Measurements from ENCODE around the gene EXPH5.
A peak's percentile ranks its signal among the peaks of the same experiment; 100 is the strongest.
"Not testable (repeated sequence)": the region's sequence is repeated elsewhere in the genome, so short reads cannot be mapped to it uniquely, and the experiment has no call there.

EXPH5 gene

GRCh38 chr11:108599978-108600377, 6.4 kb upstream of the EXPH5 start:
- DNase-seq (ENCODE audit: low spot score), result no peak

- no peak for DNase-seq (ENCODE audit: low spot score)
Observed at GRCh38 chr11:108597736-108598355, 4.3 kb upstream of the EXPH5 start.

- no peak for DNase-seq (ENCODE audit: low spot score)
Observed at GRCh38 chr11:108596701-108597100, 3.1 kb upstream of the EXPH5 start.

GRCh38 chr11:108593923-108594434, 411 bp upstream of the EXPH5 start:
- no peak for DNase-seq (ENCODE audit: low spot score)

GRCh38 chr11:108592591-108593213, 866 bp downstream of the EXPH5 start:
- peak; percentile 70 for DNase-seq (ENCODE audit: low spot score)

- no peak for DNase-seq (ENCODE audit: low spot score)
Observed at GRCh38 chr11:108591893-108592292, 1.7 kb downstream of the EXPH5 start.

- no peak for DNase-seq (ENCODE audit: low spot score)
Observed at GRCh38 chr11:108589136-108589535, 4.4 kb downstream of the EXPH5 start.

- DNase-seq (ENCODE audit: low spot score), result no peak
Observed at GRCh38 chr11:108588287-108588686, 5.3 kb downstream of the EXPH5 start.

GRCh38 chr11:108587109-108587508, 6.5 kb downstream of the EXPH5 start:
- DNase-seq (ENCODE audit: low spot score), result no peak

GRCh38 chr11:108586600-108586999, 7.0 kb downstream of the EXPH5 start:
- DNase-seq (ENCODE audit: low spot score), result no peak

- DNase-seq (ENCODE audit: low spot score), result not testable (repeated sequence)
Observed at GRCh38 chr11:108586185-108586584, 7.4 kb downstream of the EXPH5 start.

GRCh38 chr11:108584973-108585372, 8.6 kb downstream of the EXPH5 start:
- no peak for DNase-seq (ENCODE audit: low spot score)

- no peak for DNase-seq (ENCODE audit: low spot score)
Observed at GRCh38 chr11:108580645-108581044, 12.9 kb downstream of the EXPH5 start.

- no peak for DNase-seq (ENCODE audit: low spot score)
Observed at GRCh38 chr11:108580043-108580442, 13.5 kb downstream of the EXPH5 start.

GRCh38 chr11:108576523-108576922, 17.0 kb downstream of the EXPH5 start:
- DNase-seq (ENCODE audit: low spot score), result no peak

GRCh38 chr11:108574675-108575074, 18.9 kb downstream of the EXPH5 start:
- DNase-seq (ENCODE audit: low spot score), result no peak

GRCh38 chr11:108571001-108571400, 22.6 kb downstream of the EXPH5 start:
- no peak for DNase-seq (ENCODE audit: low spot score)

- DNase-seq (ENCODE audit: low spot score), result no peak
Observed at GRCh38 chr11:108569896-108570295, 23.7 kb downstream of the EXPH5 start.

GRCh38 chr11:108568195-108568858, 25.2 kb downstream of the EXPH5 start:
- DNase-seq (ENCODE audit: low spot score), result no peak

- no peak for DNase-seq (ENCODE audit: low spot score)
Observed at GRCh38 chr11:108565653-108566052, 27.9 kb downstream of the EXPH5 start.

- DNase-seq (ENCODE audit: low spot score), result peak; percentile 50
Observed at GRCh38 chr11:108562746-108563581, 30.6 kb downstream of the EXPH5 start.

- DNase-seq (ENCODE audit: low spot score), result no peak
Observed at GRCh38 chr11:108561535-108561991, 32.0 kb downstream of the EXPH5 start.
